Fibroblast of lung (primary cell): ENCODE measurements around the gene AASDHPPT. TPM values are rescaled to one million over a fixed set of nuclear protein-coding genes. Genes with fewer than 3 reads are reported as not detected.
A peak's percentile ranks its signal among the peaks of the same experiment; 100 is the strongest.

Experiments
- DNase-seq, 2 donors: peaks; one replicate each; pipeline versions ENCODE4 v3.0.0 to v3.0.0-alpha.2; 2010; ENCODE audit warnings: low read depth in 2 of 2
- H2AFZ ChIP-seq: 2 replicates; pipeline ENCODE4 v1.5.1; 2012; ENCODE audit warnings: low read length, control low read depth, inconsistent platforms
- H3K27ac ChIP-seq: 2 replicates; pipeline ENCODE4 v1.5.1; 2011; ENCODE audit warnings: low read length, control low read depth; ENCODE audit not compliant: insufficient read depth
- H3K27me3 ChIP-seq: 2 replicates; pipeline ENCODE4 v1.5.1; 2011; ENCODE audit warnings: mild to moderate bottlenecking, low read length; ENCODE audit not compliant: control insufficient read depth, insufficient read depth
- H3K36me3 ChIP-seq: 2 replicates; pipeline ENCODE4 v1.5.1; 2011; ENCODE audit warnings: low read length; ENCODE audit not compliant: control insufficient read depth, insufficient read depth
- H3K4me1 ChIP-seq: 2 replicates; pipeline ENCODE4 v1.5.1; 2011; ENCODE audit warnings: low read length; ENCODE audit not compliant: control insufficient read depth, insufficient read depth; ENCODE audit errors: extremely low read depth
- H3K4me2 ChIP-seq: 2 replicates; pipeline ENCODE4 v1.5.1; 2011; ENCODE audit warnings: low read length, control low read depth; ENCODE audit not compliant: insufficient read depth; ENCODE audit errors: extremely low read depth
- H3K4me3 ChIP-seq, 4 experiments: fragments of 200-600 bp in 1 of 4; sonication (generic) in 1 of 4; replicated peaks in 1 of 4; 2 replicates each; pipeline ENCODE4 v1.5.1; 2011 to 2016; ENCODE audit warnings: low read length in 4 of 4, low read depth in 3 of 4, mild to moderate bottlenecking in 3 of 4, control low read depth in 2 of 4, inconsistent platforms in 1 of 4, mixed read lengths in 1 of 4; ENCODE audit not compliant: insufficient read depth in 1 of 4; ENCODE audit errors: control extremely low read depth in 1 of 4
- H3K79me2 ChIP-seq: 2 replicates; pipeline ENCODE4 v1.5.1; 2012; ENCODE audit warnings: mild to moderate bottlenecking, low read length, inconsistent platforms; ENCODE audit not compliant: control insufficient read depth, insufficient read depth
- H3K9ac ChIP-seq: 2 replicates; pipeline ENCODE4 v1.5.1; 2011; ENCODE audit warnings: mild to moderate bottlenecking, low read length, control low read depth; ENCODE audit not compliant: insufficient read depth
- H3K9me3 ChIP-seq: 2 replicates; pipeline ENCODE4 v1.5.1; 2012; ENCODE audit warnings: low read depth, low read length; ENCODE audit not compliant: control insufficient read depth, insufficient read depth
- H4K20me1 ChIP-seq: 2 replicates; pipeline ENCODE4 v1.5.1; 2011; ENCODE audit warnings: low read length; ENCODE audit not compliant: control insufficient read depth, insufficient read depth; ENCODE audit errors: extremely low read depth
- CTCF ChIP-seq, 2 donors: IDR thresholded peaks in 1 of 2; conservative IDR thresholded peaks in 1 of 2; 1 replicate in 1 of 2; 2 replicates in 1 of 2; pipeline ENCODE4 v1.5.1; 2011 to 2012; ENCODE audit warnings: low read length in 2 of 2, control low read depth in 1 of 2, inconsistent platforms in 1 of 2, low read depth in 1 of 2, mild to moderate bottlenecking in 1 of 2
- EZH2 ChIP-seq: IDR thresholded peaks from 2 replicates; pipeline ENCODE4 v1.5.1; 2012; ENCODE audit warnings: low read length, control low read depth, mild to moderate bottlenecking; ENCODE audit errors: missing control alignments
- polyA plus RNA-seq, 2 donors: library from polyadenylated mRNA; depleted of rRNA in 1 of 2; stranded (reverse) in 1 of 2; unstranded in 1 of 2; fragments of >200 nt; gene quantifications; 2 replicates each; pipeline ENCODE4 v1.2.1, GENCODE V29; 2011 to 2012; ENCODE audit warnings: missing spikeins in 1 of 2
- total RNA-seq: library from RNA; depleted of rRNA; stranded (reverse); fragments of >200 nt; gene quantifications from 2 replicates; pipeline ENCODE4 v1.2.1, GENCODE V29; 2014

Gene AASDHPPT
- total and polyA plus RNA-seq, 2 donors (not counting 1 experiment from before 2014, with no cell fraction given), result 34.1 to 55.0 TPM

- no peaks in the 10 kb centered on the region for H3K9me3 ChIP-seq
- H4K20me1 ChIP-seq, result no peaks in the 10 kb centered on the region
- peaks cover 37% of the 10 kb centered on the region for H3K79me2 ChIP-seq
- no peak overlapping the region for H3K9ac ChIP-seq
- TF ChIP-seq CTCF (conservative IDR thresholded peaks at IDR 0.05 in 1 of 2, IDR thresholded peaks at IDR 0.05 in 1 of 2; ENCODE audit: low read depth in 1 of 2, low read length in 2 of 2) (no peak), EZH2 (no peak)
- H3K4me1 ChIP-seq, result peaks cover 2% of the 10 kb centered on the region
- H3K4me2 ChIP-seq, result no peak overlapping the region
- H2AFZ ChIP-seq, result no peak overlapping the region
- peak in 1 of 2 donors; percentile 21 for DNase-seq
- H3K27me3 ChIP-seq, result no peaks in the 10 kb centered on the region
- H3K27ac ChIP-seq, result no peak overlapping the region
- peaks cover under 1% of the 10 kb centered on the region for H3K36me3 ChIP-seq
- H3K4me3 ChIP-seq, result no peak overlapping the region
These were observed 8.7 kb downstream of the AASDHPPT start for GRCh38 chr11:106086135-106086534.

GRCh38 chr11:106086850-106087249, 9.4 kb downstream of the AASDHPPT start:
- no peaks in the 10 kb centered on the region for H3K36me3 ChIP-seq
- H2AFZ ChIP-seq, result no peak overlapping the region
- no peaks in the 10 kb centered on the region for H3K9me3 ChIP-seq
- no peaks in the 10 kb centered on the region for H4K20me1 ChIP-seq
- peak in 1 of 2 donors; percentile 14 for DNase-seq
- peak overlapping the region; percentile 11 for H3K4me2 ChIP-seq
- H3K9ac ChIP-seq, result no peak overlapping the region
- H3K79me2 ChIP-seq, result peaks cover 34% of the 10 kb centered on the region
- no peak overlapping the region for H3K27ac ChIP-seq
- H3K27me3 ChIP-seq, result no peaks in the 10 kb centered on the region
- no peak for TF ChIP-seq EZH2
- TF ChIP-seq CTCF (conservative IDR thresholded peaks at IDR 0.05 in 1 of 2, IDR thresholded peaks at IDR 0.05 in 1 of 2; ENCODE audit: low read depth in 1 of 2, low read length in 2 of 2), result no peak
- peaks cover 5% of the 10 kb centered on the region for H3K4me1 ChIP-seq
- H3K4me3 ChIP-seq, result peak overlapping the region in 1 of 4 experiments; percentile 34

GRCh38 chr11:106087815-106088435, 10.5 kb downstream of the AASDHPPT start:
- no peak overlapping the region for H3K9ac ChIP-seq
- H3K27ac ChIP-seq, result no peak overlapping the region
- DNase-seq, result peak; percentile 47 to 74
- no peak overlapping the region for H2AFZ ChIP-seq
- no peaks in the 10 kb centered on the region for H3K36me3 ChIP-seq
- no peaks in the 10 kb centered on the region for H3K9me3 ChIP-seq
- H3K27me3 ChIP-seq, result no peaks in the 10 kb centered on the region
- peak; percentile 89 to 91 for TF ChIP-seq CTCF (conservative IDR thresholded peaks at IDR 0.05 in 1 of 2, IDR thresholded peaks at IDR 0.05 in 1 of 2; ENCODE audit: low read depth in 1 of 2, low read length in 2 of 2)
- no peak for TF ChIP-seq EZH2
- peaks cover 33% of the 10 kb centered on the region for H3K79me2 ChIP-seq
- H3K4me3 ChIP-seq, result peak overlapping the region in 2 of 4 experiments; percentile 0 to 34
- no peaks in the 10 kb centered on the region for H4K20me1 ChIP-seq
- H3K4me2 ChIP-seq, result peak overlapping the region; percentile 69
- H3K4me1 ChIP-seq, result peaks cover 5% of the 10 kb centered on the region
